NCI-H510A (cell line): ENCODE measurements around the gene MEP1B.
"Not testable (repeated sequence)": the region's sequence is repeated elsewhere in the genome, so short reads cannot be mapped to it uniquely, and the experiment has no call there.

ENCODE experiments used
- DNase-seq: peaks from one replicate; lab custom pipeline; 2025; lab: John Stamatoyannopoulos, UW

The MEP1B gene

DNA sequence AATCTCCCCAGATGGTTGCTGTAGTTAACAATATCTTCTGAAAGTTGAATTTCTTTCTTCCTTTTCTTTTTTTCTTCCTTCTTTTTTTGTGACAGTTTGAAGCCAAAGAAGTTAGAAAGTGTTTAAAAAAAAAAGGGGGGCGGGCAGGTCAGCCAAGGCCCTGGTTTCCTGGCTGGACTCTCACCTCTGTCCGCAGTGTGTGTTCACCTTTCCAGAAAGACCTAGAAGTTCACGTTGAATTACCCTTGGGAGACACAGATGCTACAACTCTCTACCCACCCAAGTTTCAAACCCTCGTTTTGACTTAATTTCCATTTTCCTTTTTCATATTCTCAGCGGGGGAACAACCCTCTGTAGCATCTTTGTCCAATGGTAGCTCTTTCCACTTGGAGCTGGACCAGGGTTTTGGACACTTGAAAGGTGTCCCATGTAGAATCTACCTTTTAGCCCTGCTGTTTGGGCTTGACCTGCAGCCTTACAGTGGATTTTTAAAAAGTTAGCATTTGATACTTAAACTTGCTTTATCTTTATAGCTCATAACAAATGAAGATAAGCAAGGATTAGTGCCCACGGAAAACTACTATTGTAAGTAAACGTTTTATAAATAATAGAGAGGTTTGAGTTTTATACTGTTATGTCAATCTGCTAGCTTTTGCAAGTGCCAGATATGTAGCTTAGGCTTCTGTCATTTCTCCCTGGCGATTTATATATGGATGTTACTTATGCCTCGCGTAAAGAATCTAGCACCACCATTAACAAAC is 20.0 kb downstream of the MEP1B start:
- DNase-seq, result no peak

- DNase-seq, result peak; percentile 72
Measured at GRCh38 chr18:32213693-32214092, 23.9 kb downstream of the MEP1B start.

GRCh38 chr18:32216390-32216789 is 26.6 kb downstream of the MEP1B start:
- DNase-seq, result no peak

DNA sequence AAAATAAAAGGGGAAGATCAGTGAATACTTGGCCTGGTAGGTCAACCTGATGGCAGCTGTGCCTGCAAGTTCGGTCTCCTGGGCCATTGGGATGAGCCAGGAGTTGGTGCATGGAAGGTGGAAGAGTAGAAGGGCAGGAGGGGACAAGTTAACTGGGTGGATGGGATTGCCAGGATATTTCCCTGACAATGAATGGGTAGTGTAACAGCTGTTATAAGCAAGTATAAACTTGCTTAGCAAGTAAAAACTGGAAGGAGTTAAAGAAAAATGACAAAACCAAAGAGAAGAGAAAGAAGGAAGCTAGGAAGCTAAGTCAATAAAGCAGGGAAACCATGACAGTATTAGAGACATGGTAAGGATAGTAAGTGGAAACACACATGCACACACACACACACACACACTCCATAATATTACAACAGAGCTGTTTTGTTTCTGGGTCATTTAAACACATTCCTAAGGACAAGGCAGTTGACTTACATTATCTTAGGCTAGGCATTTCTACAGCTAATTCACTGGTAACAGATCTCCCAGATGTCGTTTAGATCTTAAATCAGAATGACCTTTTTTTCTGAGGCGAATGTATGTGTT is 29.7 kb downstream of the MEP1B start:
- no peak for DNase-seq

DNA sequence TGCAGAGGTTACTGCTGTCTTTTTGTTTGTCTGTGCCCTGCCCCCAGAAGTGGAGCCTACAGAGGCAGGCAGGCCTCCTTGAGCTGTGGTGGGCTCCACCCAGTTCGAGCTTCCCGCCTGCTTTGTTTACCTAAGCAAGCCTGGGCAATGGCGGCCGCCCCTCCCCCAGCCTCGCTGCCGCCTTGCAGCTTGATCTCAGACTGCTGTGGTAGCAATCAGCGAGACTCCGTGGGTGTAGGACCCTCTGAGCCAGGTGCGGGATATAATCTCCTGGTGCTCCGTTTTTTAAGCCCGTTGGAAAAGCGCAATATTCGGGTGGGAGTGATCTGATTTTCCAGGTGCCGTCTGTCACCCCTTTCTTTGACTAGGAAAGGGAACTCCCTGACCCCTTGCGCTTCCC is 43.5 kb downstream of the MEP1B start:
- not testable (repeated sequence) for DNase-seq

DNA sequence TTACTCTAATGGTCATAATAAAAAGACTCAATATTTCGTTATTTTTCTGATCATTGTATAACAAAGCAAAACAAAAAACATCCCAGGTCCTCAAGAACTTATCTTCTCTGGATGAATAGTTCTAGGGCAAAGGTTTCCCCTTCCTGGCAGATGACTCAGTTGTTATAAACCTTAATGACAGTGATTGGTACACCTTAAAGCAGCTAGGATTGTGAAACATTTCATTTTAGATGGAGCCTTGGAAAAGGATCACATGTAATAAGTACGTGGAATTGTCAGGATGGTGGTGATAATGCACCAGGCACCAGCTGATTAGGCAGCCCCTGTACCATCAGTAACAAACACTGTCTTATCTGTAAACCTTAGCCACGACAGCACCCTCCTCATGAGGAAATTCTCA is 47.2 kb downstream of the MEP1B start:
- no peak for DNase-seq

GRCh38 chr18:32238635-32239268 is 48.9 kb downstream of the MEP1B start:
- DNase-seq, result no peak

GRCh38 chr18:32242395-32242794 is 52.6 kb downstream of the MEP1B start:
- DNase-seq, result no peak

- no peak for DNase-seq
Measured at GRCh38 chr18:32243358-32243757, 53.5 kb downstream of the MEP1B start.

GRCh38 chr18:32244881-32245280 is 55.0 kb downstream of the MEP1B start:
- no peak for DNase-seq

- no peak for DNase-seq
Measured at GRCh38 chr18:32249147-32249929, 59.5 kb downstream of the MEP1B start.

- DNase-seq, result no peak
Measured at GRCh38 chr18:32251466-32251865, 61.6 kb downstream of the MEP1B start.

DNA sequence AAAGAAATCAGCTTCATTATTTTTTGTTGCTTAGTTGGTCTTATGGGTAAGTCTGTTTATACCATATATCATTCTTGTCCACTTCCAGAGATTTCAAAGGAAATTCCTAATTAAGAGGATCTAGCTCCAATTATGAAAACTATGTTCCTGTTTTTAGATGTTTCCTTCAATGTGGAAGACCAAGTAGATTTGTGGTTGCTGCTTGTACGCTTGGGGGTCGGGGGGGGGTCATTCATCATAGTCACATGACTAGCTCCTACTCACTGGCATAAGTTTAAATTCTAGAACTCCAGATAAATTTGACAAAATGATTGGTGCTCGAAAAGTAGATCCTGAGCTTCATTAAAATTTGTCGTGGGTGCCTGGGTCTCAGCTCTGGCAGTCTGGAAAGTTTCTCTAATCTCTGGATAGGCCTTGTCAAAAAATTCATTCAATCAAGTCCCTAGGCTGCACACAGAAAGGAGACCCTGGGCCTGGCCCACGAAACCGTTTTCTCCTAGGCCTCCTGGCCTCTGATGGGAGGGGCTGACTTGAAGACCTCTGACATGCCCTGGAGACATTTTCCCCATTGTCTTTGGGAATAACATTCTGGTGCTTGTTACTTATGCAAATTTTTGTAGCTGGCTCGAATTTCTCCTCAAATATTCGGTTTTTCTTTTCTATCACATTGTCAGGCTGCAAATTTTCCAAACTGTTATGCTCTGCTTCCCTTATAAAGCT is 62.5 kb downstream of the MEP1B start:
- DNase-seq, result no peak

GRCh38 chr18:32255570-32255969 is 65.7 kb downstream of the MEP1B start:
- no peak for DNase-seq

DNA sequence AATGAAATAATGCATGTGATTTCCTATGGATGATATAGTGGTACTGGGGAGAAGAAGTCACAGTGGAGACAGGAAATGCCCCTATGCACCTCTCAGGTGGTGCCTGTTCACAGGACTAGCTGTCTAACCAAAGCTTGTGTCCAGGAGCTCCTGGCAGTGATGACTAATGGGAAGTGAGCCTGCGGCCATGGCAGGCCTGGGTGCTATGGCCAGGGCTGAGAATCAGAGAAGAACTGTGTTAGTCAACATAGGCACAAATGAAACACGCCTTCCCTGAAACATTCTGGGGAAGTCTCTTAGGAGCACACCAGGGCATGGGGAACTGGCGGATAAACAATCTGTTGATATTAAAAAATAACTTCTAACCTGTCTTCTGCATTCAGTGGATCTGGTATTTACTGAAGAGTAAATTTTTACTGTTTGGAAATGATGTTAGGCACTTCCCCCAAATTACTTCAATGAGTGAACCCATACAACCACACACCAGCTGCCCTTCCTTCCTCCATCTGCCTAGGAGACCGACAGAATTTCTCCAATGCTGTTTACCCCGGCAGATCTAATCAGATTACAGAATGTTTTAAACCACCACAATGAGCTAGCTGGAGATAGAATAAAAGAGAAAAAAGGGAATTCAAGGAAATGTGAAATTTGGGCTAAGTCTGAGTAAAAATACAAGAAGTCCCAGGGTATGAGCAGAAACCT is 67.4 kb downstream of the MEP1B start:
- DNase-seq, result no peak

GRCh38 chr18:32258148-32258547 is 68.3 kb downstream of the MEP1B start:
- no peak for DNase-seq

GRCh38 chr18:32258558-32259204 is 68.8 kb downstream of the MEP1B start:
- no peak for DNase-seq

DNA sequence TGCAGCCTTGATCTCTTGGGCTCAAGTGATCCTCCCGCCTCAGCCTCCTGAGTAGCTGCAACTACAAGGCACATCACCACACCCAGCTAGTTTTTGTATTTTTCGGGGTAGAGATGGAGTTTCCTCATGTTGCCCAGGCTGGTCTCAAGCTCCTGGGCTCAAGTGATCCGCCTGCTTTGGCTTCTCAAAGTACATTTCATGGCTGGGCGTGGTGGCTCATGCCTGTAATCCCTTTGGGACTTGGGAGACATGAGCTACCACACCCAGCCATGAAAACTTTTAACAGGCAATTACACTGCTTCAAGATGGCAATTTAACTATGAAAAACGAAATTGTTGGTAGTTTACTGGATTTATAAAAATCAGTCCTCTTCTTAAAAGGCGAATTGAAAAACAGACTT is 69.7 kb downstream of the MEP1B start:
- DNase-seq, result no peak

DNA sequence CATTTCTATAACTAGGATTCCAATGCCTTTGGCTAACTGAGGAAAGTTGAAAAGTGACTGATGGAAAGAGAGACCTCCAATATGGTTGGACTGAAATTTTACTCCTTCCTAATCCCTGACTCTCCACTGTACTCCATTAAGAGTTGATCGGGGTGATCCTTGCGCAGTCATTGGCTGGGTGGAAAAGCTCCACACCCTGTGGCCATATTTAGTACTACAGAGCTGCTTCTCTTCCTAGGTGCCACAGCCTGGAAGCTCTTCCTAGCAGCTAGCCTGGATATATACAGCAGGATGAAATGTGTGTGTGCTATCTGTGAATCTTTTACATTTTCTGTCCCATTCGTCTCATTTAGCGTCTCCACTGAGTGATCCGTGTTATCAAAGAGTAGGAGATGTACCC is 71.2 kb downstream of the MEP1B start:
- no peak for DNase-seq

GRCh38 chr18:32262092-32262491 is 72.3 kb downstream of the MEP1B start:
- no peak for DNase-seq

DNA sequence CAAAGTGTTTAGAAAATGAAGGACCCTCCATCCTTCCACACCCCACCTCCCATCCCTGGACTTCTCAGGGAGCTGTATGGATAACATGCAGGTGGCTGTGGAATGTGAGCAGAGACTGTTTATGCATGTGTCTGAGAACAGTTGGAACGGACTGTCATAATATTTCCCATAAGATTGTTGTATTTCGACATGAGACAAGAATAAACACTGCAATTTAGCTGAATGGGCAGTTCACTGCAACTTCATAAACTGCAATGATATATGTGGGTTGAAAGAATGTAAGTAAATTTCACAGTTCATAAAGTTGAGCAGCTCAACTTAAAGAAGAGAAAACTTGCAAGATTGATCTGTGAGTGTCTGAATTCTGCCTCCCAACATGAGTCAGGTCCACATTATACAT is 74.6 kb downstream of the MEP1B start:
- no peak for DNase-seq
